Measurements from ENCODE around the gene CS. TPM values are rescaled to one million over a fixed set of nuclear protein-coding genes. Genes with fewer than 3 reads are reported as not detected.
A peak's percentile ranks its signal among the peaks of the same experiment; 100 is the strongest.
"Not testable (repeated sequence)": the region's sequence is repeated elsewhere in the genome, so short reads cannot be mapped to it uniquely, and the experiment has no call there.

The CS gene
- total RNA-seq, 2 donors from 2014 or later = 261 to 319 TPM

DNA sequence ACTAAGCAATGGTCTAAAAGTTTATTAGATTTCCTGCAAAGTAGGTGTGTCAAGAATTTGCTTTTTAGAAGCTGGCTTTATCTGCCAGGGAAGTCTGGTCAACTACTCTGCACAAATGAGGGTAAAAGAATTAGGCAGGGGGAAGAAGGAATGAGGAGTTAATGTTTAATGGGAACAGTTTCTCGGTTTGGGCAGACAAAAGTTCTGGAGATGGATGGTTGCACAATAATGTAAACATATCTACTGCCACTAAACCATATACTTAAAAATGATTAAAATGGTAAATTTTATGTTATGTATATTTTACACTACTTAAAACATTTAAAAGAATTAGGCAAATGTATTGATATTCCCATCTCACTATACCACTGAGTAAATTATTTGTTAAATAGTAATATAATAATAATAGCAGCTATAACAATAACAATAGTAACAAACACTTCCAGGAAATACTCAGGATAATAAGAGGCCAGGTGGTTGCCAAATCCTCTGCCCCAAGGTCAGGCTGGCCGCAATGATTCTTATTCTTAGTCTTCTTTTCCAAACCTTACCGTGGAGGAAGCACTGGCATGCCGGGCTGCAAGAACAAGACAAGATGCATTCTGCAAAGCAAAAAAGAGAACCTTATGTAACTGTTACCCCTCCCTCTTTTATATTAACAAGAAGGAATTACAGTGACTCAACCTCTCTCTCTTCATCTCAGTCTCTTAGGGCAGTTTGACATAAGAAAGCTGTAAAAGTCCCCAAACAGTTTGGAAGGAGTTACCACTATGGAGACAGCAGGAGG is 13.9 kb downstream of the CS start:
- H3K27ac Mint-ChIP-seq = no peak overlapping the region
- no peak overlapping the region for H3K4me3 Mint-ChIP-seq
- H3K36me3 Mint-ChIP-seq (ENCODE audit: insufficient read depth in 2 of 2) = peaks cover 12 to 29% of the 10 kb centered on the region in 2 donors
- H3K4me1 Mint-ChIP-seq (ENCODE audit: low read depth) = peaks cover 14% of the 10 kb centered on the region
- DNase-seq (no peak), ATAC-seq (replicated peaks in 1 of 2) (no peak)
- no peaks in the 10 kb centered on the region for H3K9me3 Mint-ChIP-seq
- H3K27me3 Mint-ChIP-seq (ENCODE audit: low read depth) = no peaks in the 10 kb centered on the region

DNA sequence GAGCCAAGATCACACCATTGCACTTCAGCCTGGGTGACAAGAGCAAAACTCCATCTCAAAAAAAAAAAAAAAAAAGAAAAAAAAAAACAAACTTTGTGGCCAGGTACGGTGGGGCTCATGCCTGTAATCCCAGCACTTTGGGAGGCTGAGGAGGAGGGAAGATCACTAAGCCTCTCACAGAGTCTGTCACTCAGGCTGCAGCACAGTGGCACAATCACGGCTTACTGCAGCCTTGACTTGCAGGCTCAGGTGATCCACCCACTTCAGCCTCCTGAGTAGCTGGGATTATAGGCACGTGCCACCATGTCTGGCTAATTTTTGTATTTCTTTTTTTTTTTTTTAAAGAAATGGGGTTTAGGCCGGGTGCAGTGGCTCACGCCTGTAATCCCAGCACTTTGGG is 15.9 kb downstream of the CS start:
- H3K4me1 Mint-ChIP-seq (ENCODE audit: low read depth); H3K27ac Mint-ChIP-seq; H3K27me3 Mint-ChIP-seq (ENCODE audit: low read depth); H3K4me3 Mint-ChIP-seq; ATAC-seq (replicated peaks in 1 of 2); H3K9me3 Mint-ChIP-seq; DNase-seq: not testable (repeated sequence)
- H3K36me3 Mint-ChIP-seq (ENCODE audit: insufficient read depth in 2 of 2) = peaks cover 13 to 27% of the 10 kb centered on the region in 2 donors

DNA sequence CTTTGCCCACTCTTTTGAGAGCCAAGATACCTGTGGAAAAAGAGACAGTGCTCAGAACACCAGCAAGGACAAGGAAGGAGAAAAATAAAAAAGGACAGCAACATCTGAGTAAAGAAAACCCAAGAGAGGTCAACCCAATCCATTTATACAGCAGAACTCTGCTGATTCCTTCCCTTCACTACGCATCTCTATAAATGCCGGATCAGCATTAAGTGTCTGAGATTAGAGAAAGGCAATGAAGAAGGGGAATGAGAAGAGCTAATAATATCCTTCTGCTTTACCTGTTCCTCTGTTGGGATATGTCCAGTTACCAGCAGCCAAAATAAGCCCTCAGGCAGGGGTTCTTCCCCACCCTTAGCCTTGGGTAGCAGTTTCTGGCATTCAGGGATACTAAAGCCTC is 17.6 kb downstream of the CS start:
- Mint-ChIP-seq H3K27ac (no peak overlapping the region), H3K4me3 (no peak overlapping the region), H3K27me3 (ENCODE audit: low read depth) (no peaks in the 10 kb centered on the region), H3K9me3 (no peaks in the 10 kb centered on the region), H3K36me3 (ENCODE audit: insufficient read depth in 2 of 2) (peaks cover 13 to 30% of the 10 kb centered on the region in 2 donors), H3K4me1 (ENCODE audit: low read depth) (no peaks in the 10 kb centered on the region)
- ATAC-seq (replicated peaks in 1 of 2) = no peak
- DNase-seq = no peak

DNA sequence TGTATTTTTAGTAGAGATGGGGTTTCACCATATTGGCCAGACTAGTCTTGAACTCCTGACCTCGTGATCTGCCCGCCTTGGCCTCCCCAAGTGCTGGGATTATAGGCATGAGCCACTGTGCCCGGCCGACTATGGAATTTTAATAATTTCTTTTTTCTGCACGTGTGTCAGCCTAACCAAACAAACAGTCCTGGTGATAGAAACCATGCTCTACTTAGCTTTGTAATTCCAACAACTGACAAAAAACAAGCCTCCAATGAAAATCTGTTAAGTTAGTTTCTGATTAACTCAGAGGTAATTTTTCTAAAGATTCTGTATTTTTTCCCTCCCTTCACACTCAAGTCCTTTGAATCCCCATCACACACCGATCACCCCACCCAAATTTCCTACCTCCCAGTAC is 18.1 kb downstream of the CS start:
- DNase-seq (no peak), ATAC-seq (replicated peaks in 1 of 2) (no peak)
- no peaks in the 10 kb centered on the region for H3K4me1 Mint-ChIP-seq (ENCODE audit: low read depth)
- H3K27me3 Mint-ChIP-seq (ENCODE audit: low read depth) = no peaks in the 10 kb centered on the region
- peak overlapping the region; percentile 71 for H3K27ac Mint-ChIP-seq
- H3K9me3 Mint-ChIP-seq = no peaks in the 10 kb centered on the region
- H3K4me3 Mint-ChIP-seq = no peak overlapping the region
- H3K36me3 Mint-ChIP-seq (ENCODE audit: insufficient read depth in 2 of 2) = peaks cover 13 to 30% of the 10 kb centered on the region in 2 donors

DNA sequence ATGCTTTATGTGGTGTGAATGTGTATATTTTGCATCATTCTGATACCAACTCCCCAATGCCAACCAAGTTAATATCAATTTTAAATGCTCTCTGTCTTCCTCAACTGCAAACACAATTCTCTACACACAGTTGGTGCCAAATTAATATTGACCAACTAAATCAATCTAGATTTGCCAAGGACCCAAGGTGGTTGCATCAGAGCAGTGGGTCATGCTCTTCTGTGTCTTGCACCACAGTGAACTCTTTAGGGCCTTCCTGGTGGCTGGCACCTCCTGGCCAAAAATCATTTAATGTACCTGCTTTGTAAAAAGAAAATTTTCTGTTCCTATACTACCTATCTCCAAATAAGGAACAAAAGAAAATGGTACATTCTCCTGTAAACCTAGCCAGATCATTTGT is 19.3 kb downstream of the CS start:
- Mint-ChIP-seq H3K27ac (peak overlapping the region; percentile 16), H3K4me3 (no peak overlapping the region), H3K4me1 (ENCODE audit: low read depth) (no peaks in the 10 kb centered on the region), H3K27me3 (ENCODE audit: low read depth) (no peaks in the 10 kb centered on the region), H3K36me3 (ENCODE audit: insufficient read depth in 2 of 2) (peaks cover 14 to 32% of the 10 kb centered on the region in 2 donors), H3K9me3 (no peaks in the 10 kb centered on the region)
- no peak for DNase-seq
- no peak for ATAC-seq (replicated peaks in 1 of 2)

DNA sequence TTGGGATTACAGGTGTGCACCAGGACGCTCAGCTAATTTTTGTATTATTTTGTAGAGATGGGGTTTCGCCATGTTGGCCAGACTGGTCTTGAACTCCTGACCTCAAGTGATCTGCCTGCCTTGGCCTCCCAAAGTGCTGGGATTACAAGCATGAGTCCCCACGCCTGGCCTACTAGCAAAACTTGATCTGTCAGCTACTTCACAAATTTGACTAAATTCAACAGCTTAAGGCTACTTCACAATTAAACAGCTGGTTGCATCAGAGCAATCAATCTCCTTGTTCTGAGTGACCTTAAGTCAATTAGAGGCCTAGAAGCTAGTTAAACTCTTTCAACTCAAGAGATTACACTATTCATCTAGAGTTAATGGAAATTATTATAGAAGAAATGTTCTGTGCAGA is 21.2 kb downstream of the CS start:
- no peaks in the 10 kb centered on the region for H3K9me3 Mint-ChIP-seq
- no peak for DNase-seq
- no peak overlapping the region for H3K4me3 Mint-ChIP-seq
- no peaks in the 10 kb centered on the region for H3K4me1 Mint-ChIP-seq (ENCODE audit: low read depth)
- no peaks in the 10 kb centered on the region for H3K27me3 Mint-ChIP-seq (ENCODE audit: low read depth)
- peaks cover 12 to 33% of the 10 kb centered on the region in 2 donors for H3K36me3 Mint-ChIP-seq (ENCODE audit: insufficient read depth in 2 of 2)
- H3K27ac Mint-ChIP-seq = no peak overlapping the region
- no peak for ATAC-seq (replicated peaks in 1 of 2)

DNA sequence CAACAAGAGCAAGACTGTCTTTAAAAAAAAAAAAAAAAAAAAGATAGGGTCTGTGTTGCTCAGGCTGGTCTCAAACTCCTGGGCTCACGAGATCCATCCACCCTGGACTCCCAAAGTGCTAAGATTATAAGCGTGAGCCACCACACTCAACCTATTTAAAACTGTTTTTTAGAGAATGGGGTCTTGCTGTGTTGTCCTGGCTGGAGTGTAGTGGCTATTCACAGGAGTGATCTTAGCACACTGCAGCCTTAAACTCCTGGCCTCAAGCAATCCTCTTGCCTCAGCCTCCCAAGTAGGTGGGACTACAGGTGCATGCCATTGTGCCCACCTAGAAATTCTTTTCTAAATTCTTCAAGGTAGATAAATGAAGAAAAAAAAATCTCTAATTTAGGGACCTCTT is 25.8 kb downstream of the CS start:
- no peak for DNase-seq
- H3K4me1 Mint-ChIP-seq (ENCODE audit: low read depth) = no peaks in the 10 kb centered on the region
- no peak for ATAC-seq (replicated peaks in 1 of 2)
- no peak overlapping the region for H3K27ac Mint-ChIP-seq
- H3K9me3 Mint-ChIP-seq = no peaks in the 10 kb centered on the region
- no peak overlapping the region for H3K4me3 Mint-ChIP-seq
- no peaks in the 10 kb centered on the region for H3K27me3 Mint-ChIP-seq (ENCODE audit: low read depth)
- H3K36me3 Mint-ChIP-seq (ENCODE audit: insufficient read depth in 2 of 2) = peaks cover 6 to 24% of the 10 kb centered on the region in 2 donors

DNA sequence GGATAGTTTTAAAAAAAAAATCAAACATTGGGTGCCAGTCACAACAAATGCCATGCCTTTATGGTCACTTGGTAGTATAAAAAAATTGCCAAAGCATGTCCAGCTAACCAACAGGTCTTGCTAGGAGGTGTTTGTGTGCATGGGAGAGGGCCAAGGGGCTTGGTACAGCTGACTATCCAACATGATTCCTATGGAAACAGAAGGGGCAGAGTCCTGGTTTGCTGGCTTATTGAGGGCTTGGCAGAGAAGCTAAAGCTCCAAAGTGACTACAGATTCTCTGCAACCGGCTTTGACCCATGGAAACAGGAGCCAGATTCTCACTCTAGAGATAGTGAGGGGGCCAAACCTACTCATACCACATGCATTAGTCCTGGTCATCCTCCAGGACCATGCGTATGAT is 27.7 kb downstream of the CS start:
- H3K4me1 Mint-ChIP-seq (ENCODE audit: low read depth); H3K27ac Mint-ChIP-seq; H3K4me3 Mint-ChIP-seq; DNase-seq; H3K9me3 Mint-ChIP-seq; ATAC-seq (replicated peaks in 1 of 2); H3K27me3 Mint-ChIP-seq (ENCODE audit: low read depth): not testable (repeated sequence)
- H3K36me3 Mint-ChIP-seq (ENCODE audit: insufficient read depth in 2 of 2) = peaks cover 6 to 21% of the 10 kb centered on the region in 2 donors

DNA sequence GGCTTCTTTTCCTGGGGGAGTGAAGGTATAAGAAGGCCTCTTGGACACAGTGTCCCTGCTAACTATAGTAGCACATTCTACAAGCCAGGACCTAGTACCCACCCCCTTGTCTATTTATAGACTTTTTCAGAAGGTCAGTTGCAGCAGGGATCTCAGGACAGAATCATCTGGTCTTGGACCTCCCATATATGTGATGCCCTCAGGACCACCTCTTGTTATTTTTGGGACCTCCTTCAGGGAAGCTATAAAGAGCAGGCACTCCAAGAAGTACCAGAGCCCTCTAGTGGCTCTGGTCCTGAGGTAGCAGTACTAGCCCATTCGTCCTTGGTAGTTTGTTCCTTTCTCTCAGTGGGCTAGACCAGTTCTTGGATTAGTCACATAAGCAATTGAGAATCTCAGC is 29.1 kb downstream of the CS start:
- H3K9me3 Mint-ChIP-seq = no peaks in the 10 kb centered on the region
- peaks cover 6 to 20% of the 10 kb centered on the region in 2 donors for H3K36me3 Mint-ChIP-seq (ENCODE audit: insufficient read depth in 2 of 2)
- no peak for DNase-seq
- H3K27me3 Mint-ChIP-seq (ENCODE audit: low read depth) = no peaks in the 10 kb centered on the region
- H3K4me3 Mint-ChIP-seq = no peak overlapping the region
- ATAC-seq (replicated peaks in 1 of 2) = no peak
- peak overlapping the region; percentile 71 for H3K27ac Mint-ChIP-seq
- peaks cover 16% of the 10 kb centered on the region for H3K4me1 Mint-ChIP-seq (ENCODE audit: low read depth)

DNA sequence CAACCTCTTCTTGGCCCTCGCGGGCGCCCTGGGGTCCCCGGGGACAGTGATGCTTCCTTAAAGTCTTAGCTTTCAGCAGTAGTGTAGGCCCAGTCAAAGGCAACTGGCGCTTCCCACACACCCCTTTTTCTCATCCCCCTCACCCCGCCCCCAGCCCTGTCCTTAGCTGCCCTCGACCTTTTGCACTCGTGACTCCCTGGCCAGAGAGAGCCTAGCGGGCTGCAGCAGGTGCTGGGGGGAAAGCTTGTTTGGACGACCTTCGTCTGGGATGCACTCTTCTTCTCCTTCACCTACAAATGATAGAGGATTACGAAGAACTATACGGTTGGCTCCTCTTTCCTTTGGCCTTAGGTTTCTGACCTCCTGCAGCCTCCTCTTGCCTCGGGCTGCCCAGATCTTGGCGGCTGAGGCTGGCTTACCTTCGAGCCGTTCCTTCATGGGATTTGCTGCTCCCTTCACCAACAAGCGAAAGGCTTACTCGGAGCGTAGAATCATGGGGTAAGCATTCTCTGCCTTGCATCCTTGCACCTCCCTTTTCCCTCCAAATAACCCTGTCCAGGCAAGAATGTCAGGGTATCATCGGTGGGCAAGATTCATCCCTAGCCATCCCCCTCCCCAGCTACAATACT is 32.6 kb downstream of the CS start:
- no peaks in the 10 kb centered on the region for H3K9me3 Mint-ChIP-seq
- no peak for DNase-seq
- H3K36me3 Mint-ChIP-seq (ENCODE audit: insufficient read depth in 2 of 2) = peaks cover 3% of the 10 kb centered on the region in 2 donors
- peaks cover 16% of the 10 kb centered on the region for H3K4me1 Mint-ChIP-seq (ENCODE audit: low read depth)
- no peaks in the 10 kb centered on the region for H3K27me3 Mint-ChIP-seq (ENCODE audit: low read depth)
- ATAC-seq (replicated peaks in 1 of 2) = no peak
- peak overlapping the region; percentile 67 for H3K27ac Mint-ChIP-seq
- peak overlapping the region; percentile 97 to 98 for H3K4me3 Mint-ChIP-seq

DNA sequence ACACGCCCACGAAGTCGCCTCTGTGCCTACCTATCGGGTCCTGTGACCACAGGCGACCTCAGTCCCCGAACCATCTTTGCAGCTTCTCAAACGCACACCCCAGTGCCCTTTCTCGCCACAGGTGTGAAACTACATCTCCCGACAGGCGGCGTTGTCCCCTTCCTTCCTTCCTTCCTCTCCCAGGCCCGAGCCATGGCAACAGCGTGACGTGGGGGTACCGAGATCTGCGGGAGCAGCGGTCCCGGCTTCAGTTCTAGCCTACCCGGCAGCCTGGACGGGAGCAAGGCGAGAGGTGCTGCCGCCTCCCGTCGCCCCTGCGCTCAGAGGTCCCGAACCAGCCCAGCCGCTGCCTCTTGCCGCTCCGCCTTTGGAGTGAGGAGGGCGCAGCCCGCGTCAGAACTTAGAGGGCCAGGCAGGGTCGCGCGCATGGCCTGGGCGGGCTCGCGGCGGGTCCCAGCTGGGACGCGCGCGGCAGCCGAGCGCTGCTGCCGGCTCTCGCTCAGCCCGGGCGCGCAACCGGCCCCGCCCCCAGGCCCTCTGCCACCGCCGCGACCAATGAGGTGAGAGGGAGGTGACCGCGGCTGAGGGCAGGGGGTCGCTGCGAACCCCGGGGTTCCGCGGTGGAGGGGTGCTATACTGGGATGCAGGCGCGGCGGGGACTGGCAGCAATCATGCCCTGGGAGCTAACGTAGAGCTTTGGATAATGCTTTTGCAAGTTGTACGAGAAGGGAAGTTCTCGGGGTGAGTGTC is 33.3 kb downstream of the CS start, which contains the start of gene COQ10A:
Gene COQ10A (plus strand): TSS at position 250 of the 750 bp plus-strand sequence. CDS start 177 bp downstream, at position 427.
- peak; percentile 91 to 93 for ATAC-seq (replicated peaks in 1 of 2)
- peaks cover 16% of the 10 kb centered on the region for H3K4me1 Mint-ChIP-seq (ENCODE audit: low read depth)
- H3K4me3 Mint-ChIP-seq = peak within 1 kb of the TSS; percentile 97 to 98
- peak within 1 kb of the TSS; percentile 95 for H3K27ac Mint-ChIP-seq
- no peaks in the 10 kb centered on the region for H3K27me3 Mint-ChIP-seq (ENCODE audit: low read depth)
- H3K36me3 Mint-ChIP-seq (ENCODE audit: insufficient read depth in 2 of 2) = peaks cover 3% of the 10 kb centered on the region in 2 donors
- H3K9me3 Mint-ChIP-seq = no peaks in the 10 kb centered on the region
- peak; percentile 89 to 90 for DNase-seq

DNA sequence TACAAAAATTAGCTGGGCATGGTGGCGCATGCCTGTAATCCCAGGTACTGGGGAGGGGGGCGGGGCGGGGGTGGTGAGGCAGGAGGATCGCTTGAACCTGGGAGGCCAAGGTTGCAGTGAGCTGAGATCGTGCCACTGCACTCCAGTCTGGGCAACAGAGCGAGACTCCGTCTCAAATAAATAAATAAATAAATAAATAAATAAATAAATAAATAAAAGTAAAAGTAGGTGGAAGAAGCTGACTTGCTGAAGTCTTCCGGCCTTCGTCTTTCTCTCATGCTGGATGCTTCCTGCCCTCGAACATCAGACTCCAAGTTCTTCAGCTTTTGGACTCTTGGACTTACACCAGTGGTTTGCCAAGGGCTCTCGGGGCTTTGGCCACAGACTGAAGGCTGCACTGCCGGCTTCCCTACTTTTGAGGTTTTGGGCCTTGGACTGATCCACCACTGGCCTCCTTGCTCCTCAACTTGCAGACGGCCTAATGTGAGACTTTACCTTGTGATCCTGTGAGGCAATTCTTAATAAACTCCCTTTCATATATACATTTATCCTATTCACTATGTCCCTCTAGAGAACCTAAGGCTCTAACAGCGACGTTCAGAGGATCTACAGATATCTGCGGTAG is 34.0 kb downstream of the CS start:
- H3K27me3 Mint-ChIP-seq (ENCODE audit: low read depth); H3K36me3 Mint-ChIP-seq (ENCODE audit: insufficient read depth in 2 of 2); ATAC-seq (replicated peaks in 1 of 2); DNase-seq; H3K9me3 Mint-ChIP-seq: not testable (repeated sequence)
- Mint-ChIP-seq H3K27ac (peak overlapping the region; percentile 95), H3K4me1 (ENCODE audit: low read depth) (peaks cover 16% of the 10 kb centered on the region), H3K4me3 (peak overlapping the region; percentile 97 to 98)

DNA sequence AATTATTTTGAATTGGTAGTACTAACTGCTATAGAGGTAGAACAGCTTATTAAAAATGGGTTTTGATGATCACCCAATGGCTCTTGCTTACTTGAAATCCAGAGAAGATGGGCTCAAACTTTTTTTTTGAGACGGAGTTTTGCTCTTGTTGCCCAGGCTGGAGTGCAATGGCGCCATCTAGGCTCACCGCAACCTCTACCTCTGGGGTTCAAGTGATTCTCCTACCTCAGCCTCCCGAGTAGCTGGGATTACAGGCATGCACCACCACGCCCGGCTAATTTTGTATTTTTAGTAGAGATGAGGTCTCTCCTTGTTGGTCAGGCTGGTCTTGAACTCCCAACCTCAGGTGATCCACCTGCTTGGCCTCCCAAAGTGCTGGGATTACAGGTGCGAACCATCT is 37.2 kb downstream of the CS start:
- not testable (repeated sequence) for H3K36me3 Mint-ChIP-seq (ENCODE audit: insufficient read depth in 2 of 2); H3K27me3 Mint-ChIP-seq (ENCODE audit: low read depth); H3K27ac Mint-ChIP-seq; H3K9me3 Mint-ChIP-seq; H3K4me3 Mint-ChIP-seq; ATAC-seq (replicated peaks in 1 of 2)
- peaks cover 19% of the 10 kb centered on the region for H3K4me1 Mint-ChIP-seq (ENCODE audit: low read depth)
- peak in 1 of 2 donors; percentile 14 for DNase-seq
